ENCODE measurements around the gene COL4A2.

DNA sequence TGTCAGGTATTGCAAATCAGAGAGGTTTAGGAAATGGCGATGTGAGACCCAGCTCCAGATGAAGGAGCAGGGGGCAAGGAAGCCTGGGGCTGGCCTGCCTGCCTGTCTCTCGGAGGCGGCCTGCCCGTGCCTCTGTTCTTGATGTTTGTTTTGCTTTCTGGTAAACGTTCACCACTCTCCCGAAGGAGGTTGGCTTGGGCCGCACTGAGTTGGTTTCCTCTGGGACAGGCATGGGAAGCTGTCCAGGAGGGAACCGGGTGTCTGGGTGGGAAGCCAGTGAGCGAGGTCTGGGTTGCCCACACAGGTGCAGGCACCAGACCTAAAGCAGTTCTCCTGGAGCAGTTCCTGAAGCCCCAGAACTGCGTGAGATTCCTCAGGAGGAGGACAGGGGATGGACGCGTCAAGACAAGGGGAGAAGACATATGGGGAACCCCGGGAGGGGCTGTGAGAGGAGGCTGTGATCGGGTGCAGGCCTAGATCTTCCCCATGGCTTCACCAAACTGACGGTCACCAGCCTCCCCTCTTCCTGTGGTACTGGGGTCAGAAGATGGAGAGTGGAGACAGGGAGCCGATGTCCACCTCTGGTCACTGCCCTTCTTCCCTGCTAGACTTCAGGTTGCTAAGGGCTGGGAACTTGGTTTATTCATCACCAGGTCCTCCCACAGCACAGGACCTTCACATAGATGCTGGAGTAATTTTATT is 15.2 kb downstream of the COL4A2 start:
- TF ChIP-seq JUN (IDR thresholded peaks at IDR 0.05), result no peak
- no peak for TF ChIP-seq EP300 (IDR thresholded peaks at IDR 0.05)
- TF ChIP-seq, protein P1, sequence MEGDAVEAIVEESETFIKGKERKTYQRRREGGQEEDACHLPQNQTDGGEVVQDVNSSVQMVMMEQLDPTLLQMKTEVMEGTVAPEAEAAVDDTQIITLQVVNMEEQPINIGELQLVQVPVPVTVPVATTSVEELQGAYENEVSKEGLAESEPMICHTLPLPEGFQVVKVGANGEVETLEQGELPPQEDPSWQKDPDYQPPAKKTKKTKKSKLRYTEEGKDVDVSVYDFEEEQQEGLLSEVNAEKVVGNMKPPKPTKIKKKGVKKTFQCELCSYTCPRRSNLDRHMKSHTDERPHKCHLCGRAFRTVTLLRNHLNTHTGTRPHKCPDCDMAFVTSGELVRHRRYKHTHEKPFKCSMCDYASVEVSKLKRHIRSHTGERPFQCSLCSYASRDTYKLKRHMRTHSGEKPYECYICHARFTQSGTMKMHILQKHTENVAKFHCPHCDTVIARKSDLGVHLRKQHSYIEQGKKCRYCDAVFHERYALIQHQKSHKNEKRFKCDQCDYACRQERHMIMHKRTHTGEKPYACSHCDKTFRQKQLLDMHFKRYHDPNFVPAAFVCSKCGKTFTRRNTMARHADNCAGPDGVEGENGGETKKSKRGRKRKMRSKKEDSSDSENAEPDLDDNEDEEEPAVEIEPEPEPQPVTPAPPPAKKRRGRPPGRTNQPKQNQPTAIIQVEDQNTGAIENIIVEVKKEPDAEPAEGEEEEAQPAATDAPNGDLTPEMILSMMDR (IDR thresholded peaks at IDR 0.05), result no peak
- no peak for TF ChIP-seq GATA3 (IDR thresholded peaks at IDR 0.05; ENCODE audit: borderline replicate concordance)
- TF ChIP-seq TP53 (CRISPR knock-in tag; IDR thresholded peaks at IDR 0.05), result no peak
